HepG2 (cell line): ENCODE results near the gene DIABLO. TPM values are rescaled to one million over a fixed set of nuclear protein-coding genes. Genes with fewer than 3 reads are reported as not detected.

ENCODE experiments used
- BATF2 ChIP-seq: sonication (generic); formaldehyde crosslinking; IDR thresholded peaks from 2 replicates; pipeline ENCODE4 v1.8.0; 2022; ENCODE audit warnings: mild to moderate bottlenecking, missing genetic modification reagents, moderate library complexity
- BRD4 ChIP-seq: sonication (generic); formaldehyde crosslinking; IDR thresholded peaks from 2 replicates; pipeline ENCODE4 v1.4.0; 2020; ENCODE audit warnings: missing genetic modification reagents
- ELF1 ChIP-seq: sonication (generic); formaldehyde crosslinking; IDR thresholded peaks from 2 replicates; pipeline ENCODE4 v1.4.0; 2020; ENCODE audit warnings: missing genetic modification reagents
- FOXO1 ChIP-seq: sonication (generic); formaldehyde crosslinking; IDR thresholded peaks from 2 replicates; pipeline ENCODE4 v1.4.0; 2020; ENCODE audit warnings: missing genetic modification reagents
- KDM3A ChIP-seq: IDR thresholded peaks from 2 replicates; pipeline ENCODE4 v1.6.1; 2018; ENCODE audit warnings: low read depth, missing compliant biosample characterization
- KDM5B ChIP-seq: sonication (generic); formaldehyde crosslinking; IDR thresholded peaks from 2 replicates; pipeline ENCODE4 v1.4.0; 2020; ENCODE audit warnings: missing genetic modification reagents, mild to moderate bottlenecking, borderline replicate concordance
- KIAA2018 ChIP-seq: sonication (generic); formaldehyde crosslinking; IDR thresholded peaks from 2 replicates; pipeline ENCODE4 v1.5.0; 2020; ENCODE audit warnings: mild to moderate bottlenecking, missing genetic modification reagents, borderline replicate concordance
- MEIS1 ChIP-seq: sonication (generic); formaldehyde crosslinking; IDR thresholded peaks from 2 replicates; pipeline ENCODE4 v1.9.0; 2021; ENCODE audit warnings: mild to moderate bottlenecking, missing genetic modification reagents, moderate library complexity, borderline replicate concordance
- RORA ChIP-seq: sonication (generic); formaldehyde crosslinking; IDR thresholded peaks from 2 replicates; pipeline ENCODE4 v1.5.0; 2020; ENCODE audit warnings: mild to moderate bottlenecking, missing genetic modification reagents, moderate library complexity
- U2AF2 ChIP-seq: fragments of 200-400 bp; formaldehyde crosslinking; IDR thresholded peaks from 2 replicates; pipeline ENCODE4 v1.6.1; 2017; ENCODE audit warnings: low read depth, mild to moderate bottlenecking, low read length
- ZMAT3 ChIP-seq: sonication (generic); formaldehyde crosslinking; conservative IDR thresholded peaks from 2 replicates; pipeline ENCODE4 v1.7.0; 2021; ENCODE audit warnings: missing genetic modification reagents
- ZNF180 ChIP-seq: sonication (generic); formaldehyde crosslinking; IDR thresholded peaks from 2 replicates; pipeline ENCODE4 v1.4.0; 2020; ENCODE audit warnings: low read depth, missing genetic modification reagents, borderline replicate concordance
- ZNF652 ChIP-seq: IDR thresholded peaks from 2 replicates; pipeline ENCODE4 v1.6.1; 2016; ENCODE audit warnings: low read depth, borderline replicate concordance
- ZNF687 ChIP-seq: sonication (generic); formaldehyde crosslinking; IDR thresholded peaks from 2 replicates; pipeline ENCODE4 v1.5.1; 2020; ENCODE audit warnings: mild to moderate bottlenecking, missing genetic modification reagents, moderate library complexity
- ZNF691 ChIP-seq: sonication (generic); formaldehyde crosslinking; IDR thresholded peaks from 2 replicates; pipeline ENCODE4 v1.4.0; 2020; ENCODE audit warnings: missing genetic modification reagents, low read depth, mild to moderate bottlenecking, borderline replicate concordance
- polyA plus RNA-seq, 8 experiments: library from polyadenylated mRNA; depleted of rRNA in 3 of 8; stranded (reverse) in 7 of 8; unstranded in 1 of 8; fragments of >200 nt; fragmentation: Illumina TruSeq in 4 of 8; extraction: Trizol in 4 of 8; gene quantifications; 2 replicates each; pipeline versions ENCODE4 v1.2.1 to v1.2.3, GENCODE V29; 2011 to 2016; ENCODE audit warnings: low read depth in 4 of 8, missing spikeins in 1 of 8, mixed read lengths in 1 of 8; ENCODE audit not compliant: insufficient read depth in 1 of 8
- total RNA-seq, 5 experiments: library from RNA; depleted of rRNA; stranded (reverse); fragments of >200 nt; fragmentation: Illumina TruSeq; extraction: Trizol; gene quantifications; 2 replicates each; pipeline ENCODE4 v1.2.3, GENCODE V29; 2016; ENCODE audit warnings: low read depth in 1 of 5

The DIABLO gene
- total and polyA plus RNA-seq, 2 of the 13 experiments (the other 11 are each of a cell fraction or from before 2014, with no cell fraction given): 20.7 to 70.9 TPM

- TF ChIP-seq BATF2 (CRISPR knock-in tag): peak; percentile 96
- TF ChIP-seq RORA (CRISPR knock-in tag): no peak
- TF ChIP-seq BRD4: 0 out of 2 replicates have a peak, but pooled peaks have one; percentile 39
- peak; percentile 98 for TF ChIP-seq ZMAT3 (CRISPR knock-in tag)
- no peak for TF ChIP-seq MEIS1 (CRISPR knock-in tag)
- TF ChIP-seq ZNF691 (CRISPR knock-in tag): peak; percentile 98
- TF ChIP-seq FOXO1 (CRISPR knock-in tag): peak; percentile 38; the same call in 1 of the 2 replicates
- TF ChIP-seq ZNF180 (CRISPR knock-in tag): no peak
- TF ChIP-seq ZNF687 (CRISPR knock-in tag): peak; percentile 97
- TF ChIP-seq KDM3A (CRISPR knock-in tag): no peak
- no peak for TF ChIP-seq KIAA2018 (CRISPR knock-in tag)
- no peak for TF ChIP-seq ELF1 (CRISPR knock-in tag)
- TF ChIP-seq U2AF2: no peak
- TF ChIP-seq KDM5B (CRISPR knock-in tag): peak; percentile 76; the same call in 1 of the 2 replicates
- no peak for TF ChIP-seq ZNF652
Observed at GRCh38 chr12:122226366-122227125, 694 bp upstream of the DIABLO start (continued).
